ENCODE data around the gene NR2F2.

GRCh38 chr15:96352604-96353405, 22.3 kb downstream of the NR2F2 start:
- TF ChIP-seq POLR2A (IDR thresholded peaks at IDR 0.05), result no peak
- TF ChIP-seq CTCF (IDR thresholded peaks at IDR 0.05), result no peak

All from right lobe of liver (tissue), 4 donors.